Mucosa of descending colon (tissue), 3 donors: Measurements from ENCODE around the gene AKAP12. TPM values are rescaled to one million over a fixed set of nuclear protein-coding genes. Genes with fewer than 3 reads are reported as not detected.

Source experiments
- ATAC-seq: fragments of 200-7000 bp; cut with Tn5 transposase; one replicate; pipeline ENCODE4 v1.9.1; 2020; ENCODE audit warnings: mild to moderate bottlenecking, moderate library complexity
- DNase-seq, 3 donors: peaks; one replicate each; pipeline ENCODE4 v3.0.0-alpha.2; 2020
- H3K36me3 ChIP-seq: fragments of 200-600 bp; one replicate; pipeline ENCODE4 v1.8.0; 2021; ENCODE audit warnings: low read depth, mild to moderate bottlenecking
- H3K4me1 ChIP-seq: fragments of 200-600 bp; one replicate; pipeline ENCODE4 v1.8.0; 2021; ENCODE audit warnings: low read depth, mild to moderate bottlenecking
- H3K4me3 ChIP-seq: fragments of 200-600 bp; one replicate; pipeline ENCODE4 v1.8.0; 2021; ENCODE audit warnings: mild to moderate bottlenecking
- H3K9me3 ChIP-seq: fragments of 200-600 bp; one replicate; pipeline ENCODE4 v1.8.0; 2021; ENCODE audit warnings: mild to moderate bottlenecking
- CTCF ChIP-seq: fragments of 200-600 bp; IDR thresholded peaks from one replicate; pipeline ENCODE4 v1.8.0; 2022; ENCODE audit warnings: antibody characterized with exemption, mild to moderate bottlenecking
- intact Hi-C, 2 donors: fragments of 100-400 bp; cut with DNase I in 1 of 2; cut with micrococcal nuclease in 1 of 2; formaldehyde crosslinking; loops; one replicate each; pipeline versions ENCODE4 v1.11.0 to v1.11.1; 2022; cut with DNase I, micrococcal nuclease
- total RNA-seq, 3 donors: library from RNA; stranded (reverse); fragmentation: NEBNext Ultra II Directional in 2 of 3; extraction: Animal tissue kit (Norgen Biotek cat#: 25700) in 2 of 3; gene quantifications; one replicate each; pipeline versions ENCODE4 v1.2.1 to v1.2.4, GENCODE V29; 2021 to 2023
- donor health status: DM: no; HTN: no; CAD: no; lungs with moderate emphysema.
- donor health status: DM: no; HTN: no; CAD: no.
- donor health status: DM: no; HTN: yes; CAD: no.

The AKAP12 gene
- total RNA-seq, 3 donors from 2014 or later: 6.3 to 192 (median 15.3) TPM

DNA sequence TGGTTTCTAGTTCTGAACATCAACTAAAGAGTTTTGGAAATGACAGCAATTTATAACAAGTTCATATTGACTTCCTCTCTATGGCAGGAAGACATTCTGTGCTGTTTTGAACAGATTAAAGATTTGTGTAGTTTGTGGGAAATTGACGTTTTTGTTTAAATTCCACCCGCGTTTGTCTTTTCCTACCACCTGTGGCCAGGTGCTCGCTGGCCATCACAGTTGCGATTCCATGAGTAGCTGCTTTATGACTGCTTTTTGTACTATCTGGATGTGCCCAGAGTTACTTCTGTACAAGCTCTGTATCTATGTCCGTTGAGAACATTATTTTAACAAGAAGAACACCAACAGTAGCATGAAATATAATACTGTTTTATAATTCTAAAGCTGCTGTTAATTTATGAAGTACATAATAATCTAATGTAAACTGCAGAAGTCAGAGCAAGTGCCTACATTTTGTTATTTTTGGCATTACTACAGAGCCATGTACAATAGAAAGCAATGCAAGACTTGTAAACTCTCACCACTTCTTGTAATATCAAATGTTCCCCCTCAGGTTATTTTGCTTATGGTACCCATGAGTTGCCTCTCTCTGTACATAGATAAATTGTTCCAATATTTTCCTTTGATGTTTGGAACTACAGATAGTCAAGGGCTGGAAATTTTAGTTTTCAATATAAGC lies 118.1 kb downstream of the AKAP12 start:
- no peaks in the 10 kb centered on the region for H3K36me3 ChIP-seq
- DNase-seq (no peak), ATAC-seq (no peak)
- no peak overlapping the region for H3K4me3 ChIP-seq
- no peak for TF ChIP-seq CTCF
- H3K4me1 ChIP-seq: no peaks in the 10 kb centered on the region
- no peaks in the 10 kb centered on the region for H3K9me3 ChIP-seq
- intact Hi-C loops: no loop called here

DNA sequence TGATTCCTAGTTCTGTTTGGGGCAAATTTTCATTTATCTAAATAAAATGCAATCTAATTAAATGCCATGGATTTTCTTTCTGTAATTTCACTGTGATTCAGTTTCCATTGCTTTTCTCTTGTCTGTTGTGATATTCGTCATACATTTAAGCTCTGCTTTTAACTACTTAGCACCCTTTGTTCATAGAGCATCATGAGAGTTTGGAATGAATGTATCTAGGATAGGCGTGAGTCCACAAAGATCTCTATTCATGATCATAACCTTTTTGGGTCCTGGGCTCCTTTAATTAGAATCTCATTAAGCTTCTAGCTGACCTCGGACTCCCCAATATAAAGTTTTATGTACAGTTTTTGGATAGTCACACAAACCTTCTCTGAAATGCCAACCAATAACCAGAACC lies 118.7 kb downstream of the AKAP12 start:
- intact Hi-C loops: no loop called here
- no peaks in the 10 kb centered on the region for H3K9me3 ChIP-seq
- TF ChIP-seq CTCF: no peak
- H3K4me1 ChIP-seq: no peaks in the 10 kb centered on the region
- DNase-seq: no peak
- ATAC-seq: no peak
- H3K36me3 ChIP-seq: no peaks in the 10 kb centered on the region
- no peak overlapping the region for H3K4me3 ChIP-seq

- intact Hi-C loops: no loop called here
- ATAC-seq: no peak
- no peaks in the 10 kb centered on the region for H3K9me3 ChIP-seq
- no peak overlapping the region for H3K4me3 ChIP-seq
- TF ChIP-seq CTCF: no peak
- DNase-seq: no peak
- H3K36me3 ChIP-seq: no peaks in the 10 kb centered on the region
- no peaks in the 10 kb centered on the region for H3K4me1 ChIP-seq
Measured at GRCh38 chr6:151359486-151359885, 119.7 kb downstream of the AKAP12 start.

DNA sequence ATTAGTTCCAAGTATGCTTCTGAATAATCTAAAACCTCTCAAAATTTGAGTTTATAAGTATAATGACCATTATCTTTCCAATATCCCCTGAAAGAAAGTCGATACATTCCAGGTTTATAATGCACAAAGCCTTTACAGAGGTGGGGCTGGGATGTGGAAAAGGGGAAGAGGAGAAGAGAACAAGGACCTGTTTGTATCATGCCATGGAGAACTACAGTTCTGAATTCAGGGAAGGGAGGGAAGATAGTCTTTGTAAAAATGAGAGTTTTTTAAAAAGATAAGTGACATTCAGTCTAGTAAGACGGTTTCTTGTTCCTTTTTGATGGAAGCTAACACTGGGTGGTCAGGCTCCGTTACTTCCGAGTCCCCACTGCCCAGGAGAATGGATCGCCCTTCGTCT lies 125.5 kb downstream of the AKAP12 start:
- Histone ChIP-seq H3K36me3 (no peaks in the 10 kb centered on the region), H3K4me3 (no peak overlapping the region), H3K4me1 (no peaks in the 10 kb centered on the region), H3K9me3 (no peaks in the 10 kb centered on the region)
- ATAC-seq (no peak), DNase-seq (no peak)
- intact Hi-C loops: no loop called here
- no peak for TF ChIP-seq CTCF

DNA sequence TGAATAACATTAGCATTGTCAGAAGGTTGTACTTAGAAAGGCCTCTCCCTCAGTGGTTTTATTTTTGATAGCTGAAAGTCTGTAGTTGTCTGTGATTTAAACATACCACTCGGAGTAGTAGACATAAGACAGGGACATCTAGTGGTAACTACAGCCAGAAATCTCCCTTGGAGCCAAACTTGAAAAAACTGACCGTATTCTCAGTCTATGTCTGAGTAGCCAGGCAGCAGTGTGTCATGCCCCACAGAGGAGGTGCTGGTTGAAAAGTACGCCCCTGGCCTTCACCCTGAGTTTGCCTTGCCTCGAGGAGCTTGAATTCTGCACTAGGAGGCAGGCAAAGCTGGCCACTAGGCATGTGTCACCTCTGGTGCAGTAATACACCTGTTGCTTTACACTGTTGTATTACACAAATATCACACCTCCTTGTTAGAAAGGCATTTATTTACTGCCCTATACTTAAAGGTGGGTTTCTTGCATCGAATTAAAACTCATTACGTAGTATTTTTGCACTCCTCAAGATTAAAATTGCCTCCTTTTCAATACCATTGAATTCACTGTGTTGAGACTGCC lies 130.8 kb downstream of the AKAP12 start:
- ATAC-seq (no peak), DNase-seq (no peak)
- no peak for TF ChIP-seq CTCF
- Histone ChIP-seq H3K36me3 (no peaks in the 10 kb centered on the region), H3K9me3 (no peaks in the 10 kb centered on the region), H3K4me1 (no peaks in the 10 kb centered on the region), H3K4me3 (no peak overlapping the region)
- intact Hi-C loops: no loop called here
